ENCODE results near the gene TDP1. TPM values are rescaled to one million over a fixed set of nuclear protein-coding genes. Genes with fewer than 3 reads are reported as not detected.

The TDP1 gene
- total and polyA plus RNA-seq, 2 of the 13 experiments (the other 11 are each of a cell fraction or from before 2014, with no cell fraction given), result 16.4 to 31.2 TPM

DNA sequence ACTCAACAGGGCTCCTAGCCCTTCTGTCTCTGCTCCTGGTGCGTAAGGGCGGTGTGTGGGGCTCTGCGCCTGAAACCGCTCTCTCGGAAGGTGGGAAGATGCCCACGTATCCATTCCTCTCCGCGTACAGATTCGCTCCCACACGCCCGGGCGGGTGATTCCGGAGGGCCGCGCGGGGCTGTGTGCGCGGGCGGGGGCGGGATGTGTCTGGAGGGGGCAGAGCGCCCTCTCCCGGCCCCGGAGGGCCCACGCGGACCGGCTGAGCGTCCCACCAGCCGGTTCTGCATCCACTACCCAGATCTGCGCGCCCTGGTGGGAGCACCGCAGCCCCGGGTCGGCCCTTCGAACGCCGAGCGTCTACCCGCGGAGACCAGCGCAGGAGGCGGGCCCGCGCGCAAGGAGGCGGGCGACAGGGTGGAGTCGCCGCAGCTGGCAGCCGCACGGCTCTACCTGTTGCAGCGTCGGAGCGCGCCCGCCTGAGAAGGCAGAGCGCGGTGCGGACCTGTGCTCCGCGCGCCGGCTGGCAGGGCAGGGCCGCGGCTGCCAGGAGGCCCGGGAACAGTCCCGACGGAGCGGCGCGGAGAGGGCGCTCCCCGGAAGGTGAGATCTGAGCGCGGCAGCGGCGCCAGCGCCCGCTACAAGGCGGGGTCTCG lies 104.7 kb downstream of the TDP1 start (continued):
- no peak for TF ChIP-seq ATRX (CRISPR knock-in tag; IDR thresholded peaks at IDR 0.05; ENCODE audit: borderline replicate concordance)
- TF ChIP-seq AHR (CRISPR knock-in tag; IDR thresholded peaks at IDR 0.05), result no peak
- TF ChIP-seq SNAI1 (CRISPR knock-in tag; IDR thresholded peaks at IDR 0.05; ENCODE audit: borderline replicate concordance), result no peak
- no peak for TF ChIP-seq NFRKB (IDR thresholded peaks at IDR 0.05)
- TF ChIP-seq, protein P1, sequence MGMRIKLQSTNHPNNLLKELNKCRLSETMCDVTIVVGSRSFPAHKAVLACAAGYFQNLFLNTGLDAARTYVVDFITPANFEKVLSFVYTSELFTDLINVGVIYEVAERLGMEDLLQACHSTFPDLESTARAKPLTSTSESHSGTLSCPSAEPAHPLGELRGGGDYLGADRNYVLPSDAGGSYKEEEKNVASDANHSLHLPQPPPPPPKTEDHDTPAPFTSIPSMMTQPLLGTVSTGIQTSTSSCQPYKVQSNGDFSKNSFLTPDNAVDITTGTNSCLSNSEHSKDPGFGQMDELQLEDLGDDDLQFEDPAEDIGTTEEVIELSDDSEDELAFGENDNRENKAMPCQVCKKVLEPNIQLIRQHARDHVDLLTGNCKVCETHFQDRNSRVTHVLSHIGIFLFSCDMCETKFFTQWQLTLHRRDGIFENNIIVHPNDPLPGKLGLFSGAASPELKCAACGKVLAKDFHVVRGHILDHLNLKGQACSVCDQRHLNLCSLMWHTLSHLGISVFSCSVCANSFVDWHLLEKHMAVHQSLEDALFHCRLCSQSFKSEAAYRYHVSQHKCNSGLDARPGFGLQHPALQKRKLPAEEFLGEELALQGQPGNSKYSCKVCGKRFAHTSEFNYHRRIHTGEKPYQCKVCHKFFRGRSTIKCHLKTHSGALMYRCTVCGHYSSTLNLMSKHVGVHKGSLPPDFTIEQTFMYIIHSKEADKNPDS (CRISPR knock-in tag; IDR thresholded peaks at IDR 0.05), result no peak
- TF ChIP-seq JUNB (CRISPR knock-in tag; IDR thresholded peaks at IDR 0.05; ENCODE audit: borderline replicate concordance), result no peak
- TF ChIP-seq YEATS2 (CRISPR knock-in tag; IDR thresholded peaks at IDR 0.05; ENCODE audit: borderline replicate concordance), result no peak
- TF ChIP-seq, protein P2, sequence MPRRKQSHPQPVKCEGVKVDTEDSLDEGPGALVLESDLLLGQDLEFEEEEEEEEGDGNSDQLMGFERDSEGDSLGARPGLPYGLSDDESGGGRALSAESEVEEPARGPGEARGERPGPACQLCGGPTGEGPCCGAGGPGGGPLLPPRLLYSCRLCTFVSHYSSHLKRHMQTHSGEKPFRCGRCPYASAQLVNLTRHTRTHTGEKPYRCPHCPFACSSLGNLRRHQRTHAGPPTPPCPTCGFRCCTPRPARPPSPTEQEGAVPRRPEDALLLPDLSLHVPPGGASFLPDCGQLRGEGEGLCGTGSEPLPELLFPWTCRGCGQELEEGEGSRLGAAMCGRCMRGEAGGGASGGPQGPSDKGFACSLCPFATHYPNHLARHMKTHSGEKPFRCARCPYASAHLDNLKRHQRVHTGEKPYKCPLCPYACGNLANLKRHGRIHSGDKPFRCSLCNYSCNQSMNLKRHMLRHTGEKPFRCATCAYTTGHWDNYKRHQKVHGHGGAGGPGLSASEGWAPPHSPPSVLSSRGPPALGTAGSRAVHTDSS (CRISPR knock-in tag; conservative IDR thresholded peaks at IDR 0.05), result no peak
- no peak for TF ChIP-seq YY1 (IDR thresholded peaks at IDR 0.05; ENCODE audit: insufficient read depth, insufficient replicate concordance, low read depth, low read length)
- no peak for TF ChIP-seq ETV5 (CRISPR knock-in tag; IDR thresholded peaks at IDR 0.05; ENCODE audit: borderline replicate concordance)
- TF ChIP-seq MEF2D (CRISPR knock-in tag; IDR thresholded peaks at IDR 0.05), result no peak
- TF ChIP-seq TEAD2 (CRISPR knock-in tag; IDR thresholded peaks at IDR 0.05), result no peak
- TF ChIP-seq IRX3 (CRISPR knock-in tag; IDR thresholded peaks at IDR 0.05; ENCODE audit: borderline replicate concordance, low read depth), result no peak
- no peak for TF ChIP-seq CENPX (CRISPR knock-in tag; IDR thresholded peaks at IDR 0.05)
- TF ChIP-seq DNMT1 (CRISPR knock-in tag; IDR thresholded peaks at IDR 0.05), result no peak
- TF ChIP-seq, protein P3, sequence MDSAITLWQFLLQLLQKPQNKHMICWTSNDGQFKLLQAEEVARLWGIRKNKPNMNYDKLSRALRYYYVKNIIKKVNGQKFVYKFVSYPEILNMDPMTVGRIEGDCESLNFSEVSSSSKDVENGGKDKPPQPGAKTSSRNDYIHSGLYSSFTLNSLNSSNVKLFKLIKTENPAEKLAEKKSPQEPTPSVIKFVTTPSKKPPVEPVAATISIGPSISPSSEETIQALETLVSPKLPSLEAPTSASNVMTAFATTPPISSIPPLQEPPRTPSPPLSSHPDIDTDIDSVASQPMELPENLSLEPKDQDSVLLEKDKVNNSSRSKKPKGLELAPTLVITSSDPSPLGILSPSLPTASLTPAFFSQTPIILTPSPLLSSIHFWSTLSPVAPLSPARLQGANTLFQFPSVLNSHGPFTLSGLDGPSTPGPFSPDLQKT (CRISPR knock-in tag; IDR thresholded peaks at IDR 0.05; ENCODE audit: borderline replicate concordance), result no peak
- no peak for TF ChIP-seq ZNF850 (CRISPR knock-in tag; conservative IDR thresholded peaks at IDR 0.05)
- TF ChIP-seq, protein P4, sequence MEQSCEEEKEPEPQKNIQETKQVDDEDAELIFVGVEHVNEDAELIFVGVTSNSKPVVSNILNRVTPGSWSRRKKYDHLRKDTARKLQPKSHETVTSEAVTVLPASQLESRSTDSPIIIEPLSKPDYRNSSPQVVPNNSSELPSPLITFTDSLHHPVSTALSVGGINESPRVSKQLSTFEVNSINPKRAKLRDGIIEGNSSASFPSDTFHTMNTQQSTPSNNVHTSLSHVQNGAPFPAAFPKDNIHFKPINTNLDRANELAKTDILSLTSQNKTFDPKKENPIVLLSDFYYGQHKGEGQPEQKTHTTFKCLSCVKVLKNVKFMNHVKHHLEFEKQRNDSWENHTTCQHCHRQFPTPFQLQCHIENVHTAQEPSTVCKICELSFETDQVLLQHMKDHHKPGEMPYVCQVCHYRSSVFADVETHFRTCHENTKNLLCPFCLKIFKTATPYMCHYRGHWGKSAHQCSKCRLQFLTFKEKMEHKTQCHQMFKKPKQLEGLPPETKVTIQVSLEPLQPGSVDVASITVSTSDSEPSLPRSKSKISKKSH (CRISPR knock-in tag; IDR thresholded peaks at IDR 0.05; ENCODE audit: borderline replicate concordance), result no peak
- TF ChIP-seq HMG20A (CRISPR knock-in tag; IDR thresholded peaks at IDR 0.05; ENCODE audit: borderline replicate concordance), result no peak
- TF ChIP-seq, protein P5, sequence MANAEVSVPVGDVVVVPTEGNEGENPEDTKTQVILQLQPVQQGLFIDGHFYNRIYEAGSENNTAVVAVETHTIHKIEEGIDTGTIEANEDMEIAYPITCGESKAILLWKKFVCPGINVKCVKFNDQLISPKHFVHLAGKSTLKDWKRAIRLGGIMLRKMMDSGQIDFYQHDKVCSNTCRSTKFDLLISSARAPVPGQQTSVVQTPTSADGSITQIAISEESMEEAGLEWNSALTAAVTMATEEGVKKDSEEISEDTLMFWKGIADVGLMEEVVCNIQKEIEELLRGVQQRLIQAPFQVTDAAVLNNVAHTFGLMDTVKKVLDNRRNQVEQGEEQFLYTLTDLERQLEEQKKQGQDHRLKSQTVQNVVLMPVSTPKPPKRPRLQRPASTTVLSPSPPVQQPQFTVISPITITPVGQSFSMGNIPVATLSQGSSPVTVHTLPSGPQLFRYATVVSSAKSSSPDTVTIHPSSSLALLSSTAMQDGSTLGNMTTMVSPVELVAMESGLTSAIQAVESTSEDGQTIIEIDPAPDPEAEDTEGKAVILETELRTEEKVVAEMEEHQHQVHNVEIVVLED (CRISPR knock-in tag; IDR thresholded peaks at IDR 0.05; ENCODE audit: borderline replicate concordance), result no peak
- TF ChIP-seq ZFAT (CRISPR knock-in tag; conservative IDR thresholded peaks at IDR 0.05), result no peak
- TF ChIP-seq DPF2 (CRISPR knock-in tag; IDR thresholded peaks at IDR 0.05; ENCODE audit: borderline replicate concordance, low read depth), result no peak
- TF ChIP-seq PAWR (CRISPR knock-in tag; IDR thresholded peaks at IDR 0.05; ENCODE audit: borderline replicate concordance), result no peak

All from HepG2 (cell line).